Hepatocyte (in vitro differentiated cells): Measurements from ENCODE around the gene ABCA3.

ENCODE experiments used
- CTCF ChIP-seq: fragments of 200-600 bp; sonication (generic); IDR thresholded peaks from 2 replicates; pipeline ENCODE4 v1.5.1; 2016; ENCODE audit warnings: antibody characterized with exemption, mild to moderate bottlenecking; ENCODE audit not compliant: poor library complexity
- EZH2phosphoT487 ChIP-seq: fragments of 200-600 bp; sonication (generic); IDR thresholded peaks from one replicate; pipeline ENCODE4 v1.6.1; 2018; ENCODE audit warnings: antibody characterized with exemption, mild to moderate bottlenecking, low read depth, moderate library complexity; ENCODE audit not compliant: unreplicated experiment, severe bottlenecking

- no peak for TF ChIP-seq EZH2phosphoT487
- no peak for TF ChIP-seq CTCF
Observed at GRCh38 chr16:2280461-2280860, 60.1 kb downstream of the ABCA3 start.
